ENCODE results near the gene CACNG6. TPM values are rescaled to one million over a fixed set of nuclear protein-coding genes. Genes with fewer than 3 reads are reported as not detected.
A peak's percentile ranks its signal among the peaks of the same experiment; 100 is the strongest.

The CACNG6 gene
- polyA plus RNA-seq, 1 of the 3 experiments (the other 2 are of a cell fraction): 1.2 TPM

GRCh38 chr19:53977429-53977990 lies 13.9 kb upstream of the CACNG6 start:
- WGBS (ENCODE audit: low lambda C conversion rate): under 1% methylated on average over 9 of the region's 9 CpGs
- ChIA-PET POLR2A (no interaction called here), CTCF (interaction anchor here (1.0 kb wide), 2 partner anchors 46 to 65 kb away, joined by 3 read pairs; no protein-coding TSS in a partner anchor)
- TF ChIP-seq YY1 (IDR thresholded peaks at IDR 0.05; ENCODE audit: low read depth) (no peak), IRF3 (IDR thresholded peaks at IDR 0.05; ENCODE audit: low read depth, low read length) (no peak), MXI1 (IDR thresholded peaks at IDR 0.05; ENCODE audit: low read depth, low read length) (no peak), GABPA (IDR thresholded peaks at IDR 0.05; ENCODE audit: low read depth) (peak; percentile 43; the same call in 1 of the 2 replicates), SMC3 (IDR thresholded peaks at IDR 0.05; ENCODE audit: low read depth, low read length) (no peak), SIN3A (IDR thresholded peaks at IDR 0.05; ENCODE audit: borderline replicate concordance, low read depth, low read length) (no peak), RCOR1 (IDR thresholded peaks at IDR 0.05; ENCODE audit: low read length) (no peak), ELF1 (IDR thresholded peaks at IDR 0.05) (peak; percentile 92), ZBTB33 (IDR thresholded peaks at IDR 0.05; ENCODE audit: borderline replicate concordance, low read depth) (peak; percentile 78), MAX (IDR thresholded peaks at IDR 0.05; ENCODE audit: low read depth) (0 out of 2 replicates have a peak, but pooled peaks have one; percentile 27), POLR2AphosphoS5 (IDR thresholded peaks at IDR 0.05; ENCODE audit: low read depth, low read length) (peak; percentile 55; the same call in 1 of the 2 replicates), EP300 (IDR thresholded peaks at IDR 0.05; ENCODE audit: borderline replicate concordance in 1 of 2, low read depth in 1 of 2, low read length in 1 of 2) (no peak), TEAD4 (IDR thresholded peaks at IDR 0.05; ENCODE audit: borderline replicate concordance, insufficient read depth) (no peak), CHD2 (IDR thresholded peaks at IDR 0.05; ENCODE audit: low read length, partially characterized antibody) (peak; percentile 89)
- Histone ChIP-seq H3K4me2 (peak overlapping the region; percentile 78), H3K4me1 (ENCODE audit: control insufficient read depth in 1 of 2, insufficient read depth in 2 of 2, low read depth in 1 of 2, low read length in 1 of 2) (peaks cover 7 to 23% of the 10 kb centered on the region in 2 experiments; a peak in 3 of 4 replicates), H3K9ac (peak overlapping the region; percentile 33; the same call in 1 of the 2 replicates), H3K4me3 (ENCODE audit: low read depth in 2 of 2, low read length in 1 of 2) (peak overlapping the region; percentile 49 to 60), H2AFZ (ENCODE audit: low read depth) (peak overlapping the region; percentile 84; the same call in 1 of the 2 replicates), H3K9me2 (no peaks in the 10 kb centered on the region), H4K20me1 (ENCODE audit: insufficient read depth) (no peaks in the 10 kb centered on the region), H3K9me3 (no peaks in the 10 kb centered on the region), H3K27me3 (ENCODE audit: insufficient read depth) (no peaks in the 10 kb centered on the region), H3K36me3 (replicated peaks in 1 of 2; ENCODE audit: control insufficient read depth in 1 of 2, insufficient read depth in 2 of 2, low read length in 1 of 2) (no peaks in the 10 kb centered on the region), H3K79me2 (ENCODE audit: insufficient read depth) (peaks cover 11% of the 10 kb centered on the region), H3K27ac (ENCODE audit: low read depth in 2 of 2, low read length in 1 of 2) (peak overlapping the region; percentile 81 to 90), H3F3A (replicated peaks; ENCODE audit: insufficient read depth) (peaks cover 32% of the 10 kb centered on the region)
- peak; percentile 81 for DNase-seq

All from SK-N-SH (cell line).